Lower leg skin (tissue), 4 donors: ENCODE results near the gene PRKAA2. TPM values are rescaled to one million over a fixed set of nuclear protein-coding genes. Genes with fewer than 3 reads are reported as not detected.

Experiments used
- DNase-seq, 2 donors: peaks; one replicate each; pipeline ENCODE4 v3.0.0-alpha.2; 2019; ENCODE audit warnings: low spot score in 2 of 2
- H3K4me3 ChIP-seq: fragments of 200-600 bp; sonication (generic); 2 replicates; pipeline ENCODE4 v1.5.1; 2017; ENCODE audit warnings: mild to moderate bottlenecking, low read depth; ENCODE audit not compliant: poor library complexity, severe bottlenecking
- POLR2A ChIP-seq, 2 donors: fragments of 450-650 bp; IDR thresholded peaks; one replicate each; pipeline ENCODE4 v1.6.1; 2016 to 2017; ENCODE audit warnings: antibody characterized with exemption in 2 of 2, mild to moderate bottlenecking in 1 of 2, moderate library complexity in 1 of 2
- WGBS, 2 donors: methylation state at CpG; one replicate each; pipeline ENCODE4 v1.1.5; 2018; 5-methylcytosine and 5-hydroxymethylcytosine counted together
- intact Hi-C: fragments of 100-400 bp; cut with DNase I; formaldehyde crosslinking; loops from one replicate; pipeline ENCODE4 v1.15.0; 2023; ENCODE audit warnings: low total_unique reads
- total RNA-seq, 4 donors: library from RNA; depleted of rRNA; stranded (reverse); fragments of >200 nt; gene quantifications; one replicate each; pipeline ENCODE4 v1.1.0, GENCODE V29; 2016
- TF ChIP-seq, protein P1 (sequence below), 3 donors: fragments of 450-650 bp; IDR thresholded peaks; one replicate each; pipeline ENCODE4 v1.5.1; 2016; ENCODE audit warnings: antibody characterized with exemption in 3 of 3, mild to moderate bottlenecking in 3 of 3, moderate library complexity in 2 of 3

PRKAA2 gene
- total RNA-seq, 4 donors from 2014 or later: 0.69 to 2.1 (median 1.2) TPM

DNA sequence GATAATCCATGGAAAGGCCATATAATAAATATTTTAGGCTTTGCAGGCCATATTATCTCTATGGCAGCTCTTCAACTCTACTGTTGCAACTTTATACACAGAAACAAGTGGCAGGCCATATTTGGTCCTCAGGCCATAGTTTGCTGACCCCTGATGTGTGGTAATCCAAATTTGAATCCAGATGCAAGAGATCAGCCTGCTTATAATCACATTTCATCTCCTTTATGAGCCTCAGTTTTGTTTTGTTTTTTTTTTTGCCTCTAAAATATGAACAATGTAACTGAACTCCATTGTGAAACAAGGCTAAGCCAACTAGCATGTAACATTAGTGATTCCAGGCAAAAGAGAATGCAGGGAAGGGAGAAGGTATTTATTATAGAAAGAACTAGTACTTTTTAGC lies 81.6 kb downstream of the PRKAA2 start:
- intact Hi-C loops: no loop called here
- DNase-seq: no peak

DNA sequence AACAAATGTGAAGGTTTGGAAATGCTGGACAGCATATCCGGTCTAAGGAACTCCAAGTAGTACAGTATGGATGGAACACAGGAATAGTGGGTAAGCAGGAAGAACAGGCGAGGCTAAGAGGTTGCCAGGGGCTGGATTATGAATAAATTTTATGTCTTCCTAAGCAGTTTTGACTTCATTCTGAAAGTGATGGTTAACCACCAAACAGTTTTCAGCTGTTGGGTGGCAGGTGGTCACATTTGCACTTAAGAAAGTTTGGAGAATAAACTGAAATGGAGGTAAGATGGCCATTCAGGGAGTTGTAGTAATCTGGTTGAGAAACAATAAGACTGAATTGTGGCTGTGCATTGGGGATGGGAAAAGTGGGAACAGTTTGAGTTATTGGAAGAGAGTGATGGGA lies 83.8 kb downstream of the PRKAA2 start:
- TF ChIP-seq, protein P1, sequence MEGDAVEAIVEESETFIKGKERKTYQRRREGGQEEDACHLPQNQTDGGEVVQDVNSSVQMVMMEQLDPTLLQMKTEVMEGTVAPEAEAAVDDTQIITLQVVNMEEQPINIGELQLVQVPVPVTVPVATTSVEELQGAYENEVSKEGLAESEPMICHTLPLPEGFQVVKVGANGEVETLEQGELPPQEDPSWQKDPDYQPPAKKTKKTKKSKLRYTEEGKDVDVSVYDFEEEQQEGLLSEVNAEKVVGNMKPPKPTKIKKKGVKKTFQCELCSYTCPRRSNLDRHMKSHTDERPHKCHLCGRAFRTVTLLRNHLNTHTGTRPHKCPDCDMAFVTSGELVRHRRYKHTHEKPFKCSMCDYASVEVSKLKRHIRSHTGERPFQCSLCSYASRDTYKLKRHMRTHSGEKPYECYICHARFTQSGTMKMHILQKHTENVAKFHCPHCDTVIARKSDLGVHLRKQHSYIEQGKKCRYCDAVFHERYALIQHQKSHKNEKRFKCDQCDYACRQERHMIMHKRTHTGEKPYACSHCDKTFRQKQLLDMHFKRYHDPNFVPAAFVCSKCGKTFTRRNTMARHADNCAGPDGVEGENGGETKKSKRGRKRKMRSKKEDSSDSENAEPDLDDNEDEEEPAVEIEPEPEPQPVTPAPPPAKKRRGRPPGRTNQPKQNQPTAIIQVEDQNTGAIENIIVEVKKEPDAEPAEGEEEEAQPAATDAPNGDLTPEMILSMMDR (IDR thresholded peaks at IDR 0.05): no peak
- TF ChIP-seq POLR2A (IDR thresholded peaks at IDR 0.05): no peak
- 74 to 81% methylated on average over 2 of the region's 2 CpGs for WGBS, 2 donors
- intact Hi-C loops: no loop called here
- no peak overlapping the region for H3K4me3 ChIP-seq
- DNase-seq: no peak

More for the DNA sequence above, 81.6 kb downstream of the PRKAA2 start:
- no peak for TF ChIP-seq POLR2A (IDR thresholded peaks at IDR 0.05)
- TF ChIP-seq, protein P1 (IDR thresholded peaks at IDR 0.05): no peak
- H3K4me3 ChIP-seq: no peak overlapping the region

DNA sequence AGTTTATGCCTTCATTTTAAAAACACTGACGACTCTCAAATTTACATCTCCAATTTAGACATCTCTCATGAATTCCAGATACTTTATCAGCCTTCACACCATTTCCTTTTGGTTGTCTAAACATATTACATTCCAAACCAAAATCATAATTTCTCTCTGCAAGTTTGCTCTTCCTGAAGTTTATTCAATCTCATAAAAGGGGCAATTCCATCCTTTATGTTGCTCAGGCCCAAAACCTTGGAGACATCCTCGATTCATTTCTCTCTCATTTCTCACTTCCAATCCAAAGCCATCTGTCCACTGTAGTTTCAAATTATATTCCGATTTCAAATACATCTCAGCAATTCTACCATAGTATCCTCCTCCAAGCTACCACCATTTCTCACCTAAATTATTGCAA lies 100.1 kb downstream of the PRKAA2 start:
- intact Hi-C loops: no loop called here
- WGBS, 2 donors: 80 to 84% methylated on average over 3 of the region's 3 CpGs
- no peak for TF ChIP-seq POLR2A (IDR thresholded peaks at IDR 0.05)
- TF ChIP-seq, protein P1 (IDR thresholded peaks at IDR 0.05): no peak
- DNase-seq: no peak
- H3K4me3 ChIP-seq: no peak overlapping the region

DNA sequence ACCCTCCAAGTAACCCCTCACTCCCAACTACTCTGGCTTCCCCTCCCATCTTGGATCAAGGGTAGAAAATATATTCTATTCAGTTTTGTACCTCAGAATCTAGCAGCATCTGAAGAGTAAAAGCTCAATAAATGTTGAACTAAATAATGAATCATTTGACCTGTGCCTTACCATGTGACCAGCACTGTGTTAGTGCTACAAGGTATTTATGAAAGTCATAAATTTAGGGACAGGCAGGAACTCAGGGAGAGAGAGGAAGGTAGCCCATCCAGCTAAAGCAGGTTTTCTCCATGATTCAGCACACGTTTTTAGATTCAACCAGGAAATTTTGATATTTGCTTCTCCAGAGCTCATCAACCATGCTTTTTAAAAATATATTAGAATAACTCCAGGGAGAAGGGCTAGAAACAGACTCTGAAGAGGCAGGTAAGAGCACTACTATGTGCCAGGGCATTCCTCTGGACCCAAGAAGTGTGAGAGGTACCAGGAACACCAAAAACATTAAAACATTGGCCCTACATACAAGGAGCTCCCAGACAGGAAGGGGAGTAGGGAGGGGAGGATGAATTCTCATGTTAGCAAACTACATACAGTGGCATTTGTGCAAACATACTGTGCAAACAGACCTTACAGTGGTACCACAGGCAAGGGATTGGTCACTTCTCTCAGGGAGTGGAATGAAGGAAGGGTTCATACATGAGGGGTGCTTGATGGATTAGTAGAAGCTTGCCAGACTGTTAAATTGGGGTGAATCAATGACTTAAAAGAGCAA lies 109.8 kb downstream of the PRKAA2 start:
- TF ChIP-seq, protein P1 (IDR thresholded peaks at IDR 0.05): no peak
- no peak for TF ChIP-seq POLR2A (IDR thresholded peaks at IDR 0.05)
- WGBS, 2 donors: 26 to 54% methylated on average over 1 of the region's 1 CpG
- intact Hi-C loops: no loop called here
- no peak overlapping the region for H3K4me3 ChIP-seq
- no peak for DNase-seq

DNA sequence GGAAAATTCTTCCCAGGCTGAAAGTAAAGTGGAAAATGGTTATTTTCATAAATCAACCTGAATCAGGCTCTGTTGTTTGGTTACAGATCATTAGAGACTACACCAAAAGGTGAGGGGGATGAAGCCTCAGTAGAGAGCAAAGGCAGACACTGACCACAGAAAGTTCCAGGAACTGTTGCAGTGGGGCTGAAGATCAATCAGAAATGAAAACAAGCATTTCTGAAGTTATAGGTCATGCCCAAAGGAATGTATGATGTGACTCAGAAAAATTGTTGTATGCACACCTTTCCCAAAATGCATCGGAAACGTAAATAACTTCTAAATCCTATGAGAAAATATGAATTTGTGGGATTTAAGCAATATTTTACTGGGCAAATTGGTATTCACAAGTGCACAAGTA lies 110.8 kb downstream of the PRKAA2 start:
- DNase-seq: no peak
- no peak for TF ChIP-seq POLR2A (IDR thresholded peaks at IDR 0.05)
- TF ChIP-seq, protein P1 (IDR thresholded peaks at IDR 0.05): no peak
- WGBS, 2 donors: 56 to 90% methylated on average over 2 of the region's 2 CpGs
- no peak overlapping the region for H3K4me3 ChIP-seq
- intact Hi-C loops: no loop called here

DNA sequence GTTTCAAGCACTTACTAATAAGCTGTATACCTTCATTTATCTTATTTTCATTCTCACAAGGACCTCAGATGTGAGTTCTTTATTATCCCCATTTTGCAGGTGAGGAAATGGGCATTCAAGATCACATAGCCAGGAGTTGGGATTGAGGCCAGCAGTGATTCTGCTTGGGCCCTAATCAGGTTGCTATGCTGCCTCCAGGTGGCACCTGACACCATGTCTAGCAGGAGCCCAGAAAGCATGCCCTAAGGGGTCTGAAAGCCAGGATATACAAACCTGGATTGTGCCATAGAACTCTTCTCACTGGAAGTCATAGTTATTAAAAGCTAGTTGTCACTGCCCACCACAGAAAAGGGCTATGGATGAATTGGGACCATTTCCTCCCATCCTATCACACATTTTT lies 113.0 kb downstream of the PRKAA2 start:
- TF ChIP-seq, protein P1 (IDR thresholded peaks at IDR 0.05): no peak
- TF ChIP-seq POLR2A (IDR thresholded peaks at IDR 0.05): no peak
- intact Hi-C loops: no loop called here
- no peak for DNase-seq
- no peak overlapping the region for H3K4me3 ChIP-seq
